Endometrial microvascular endothelial cells (primary cell): Measurements from ENCODE around the gene CYP3A7. TPM values are rescaled to one million over a fixed set of nuclear protein-coding genes. Genes with fewer than 3 reads are reported as not detected.
"Not testable (repeated sequence)": the region's sequence is repeated elsewhere in the genome, so short reads cannot be mapped to it uniquely, and the experiment has no call there.

Source experiments
- in situ Hi-C: cut with HindIII; loops from 2 replicates; pipeline ENCODE4 v1.10.0; 2017; ENCODE audit warnings: low sequenced_read_pairs, low pct_unique_long_range_greater_than_20kb; ENCODE audit errors: inconsistent ontology term
- total RNA-seq: library from RNA; depleted of rRNA; stranded (reverse); fragments of >200 nt; gene quantifications from one replicate; pipeline ENCODE4 v1.2.3, GENCODE V29; 2015; ENCODE audit errors: inconsistent ontology term

Gene CYP3A7
- total RNA-seq, 1 donor from 2014 or later, result not detected

DNA sequence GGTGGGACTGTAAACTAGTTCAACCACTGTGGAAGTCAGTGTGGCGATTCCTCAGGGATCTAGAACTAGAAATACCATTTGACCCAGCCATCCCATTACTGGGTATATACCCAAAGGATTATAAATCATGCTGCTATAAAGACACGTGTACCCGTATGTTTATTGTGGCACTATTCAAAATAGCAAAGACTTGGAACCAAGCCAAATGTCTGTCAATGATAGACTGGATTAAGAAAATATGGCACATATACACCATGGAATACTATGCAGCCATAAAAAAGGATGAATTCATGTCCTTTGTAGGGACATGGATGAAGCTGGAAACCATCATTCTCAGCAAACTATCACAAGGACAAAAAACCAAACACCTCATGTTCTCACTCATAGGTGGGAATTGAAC lies 11.9 kb upstream of the CYP3A7 start:
- in situ Hi-C loops, result not testable (repeated sequence)

GRCh38 chr7:99745395-99745794 lies 10.4 kb upstream of the CYP3A7 start:
- in situ Hi-C loops, result not testable (repeated sequence)

GRCh38 chr7:99742737-99743394 lies 7.9 kb upstream of the CYP3A7 start:
- in situ Hi-C loops, result no loop called here

DNA sequence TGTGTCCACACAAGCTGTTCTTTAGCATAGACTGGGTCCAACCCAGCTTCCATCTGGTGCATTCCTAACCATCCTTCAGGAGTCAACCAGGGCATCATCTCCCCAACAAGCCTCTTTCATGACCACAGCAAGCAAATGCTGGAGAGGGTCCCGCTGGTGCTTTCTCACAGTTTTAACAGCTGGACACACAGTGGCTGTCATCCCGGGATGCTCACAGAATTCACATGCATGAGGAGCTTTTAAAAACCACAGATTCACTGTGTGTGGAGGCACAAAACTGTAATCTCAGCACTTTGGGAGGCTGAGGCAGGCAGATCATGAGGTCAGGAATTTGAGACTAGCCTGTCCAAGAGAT lies 6.4 kb upstream of the CYP3A7 start:
- in situ Hi-C loops, result no loop called here

DNA sequence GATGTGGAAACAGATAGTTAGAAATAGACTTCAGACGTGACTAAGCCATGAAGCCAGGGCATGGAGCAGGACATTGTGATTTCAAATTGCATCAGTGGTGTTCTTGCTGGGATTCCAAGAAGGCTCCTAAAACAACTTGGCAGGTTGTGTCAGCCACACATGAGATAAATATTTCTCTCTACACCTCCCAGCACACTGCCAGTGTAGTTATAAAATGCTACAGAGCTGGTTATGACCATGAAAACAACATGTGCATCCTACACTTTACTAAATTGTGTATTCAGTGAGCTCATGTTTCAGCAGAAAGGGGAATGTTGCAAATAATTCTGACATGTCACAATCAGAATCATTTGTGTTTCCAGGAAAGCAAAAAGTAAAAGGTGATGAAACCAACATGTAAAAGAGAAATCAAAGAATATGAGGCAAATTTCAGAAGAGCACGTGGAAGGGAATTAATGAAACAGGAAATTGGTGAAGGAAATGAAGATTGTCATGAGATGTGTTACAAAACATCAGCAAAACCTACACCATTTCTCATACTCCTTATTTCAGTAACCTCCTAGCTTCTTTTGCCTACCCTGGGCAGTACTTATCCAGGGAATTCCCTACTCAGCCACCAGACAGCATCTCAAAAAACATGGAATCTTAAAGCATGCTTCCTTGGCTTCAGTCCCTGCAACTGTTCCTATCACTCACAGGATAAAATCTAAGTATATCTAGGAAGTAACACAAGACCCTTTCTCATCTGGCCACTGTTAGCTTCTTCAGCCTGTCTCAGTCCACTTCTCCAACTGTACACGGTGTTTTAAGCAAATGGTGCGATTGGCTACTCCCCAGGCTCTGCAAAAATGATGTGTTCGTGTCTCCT lies 5.8 kb upstream of the CYP3A7 start:
- in situ Hi-C loops, result no loop called here

DNA sequence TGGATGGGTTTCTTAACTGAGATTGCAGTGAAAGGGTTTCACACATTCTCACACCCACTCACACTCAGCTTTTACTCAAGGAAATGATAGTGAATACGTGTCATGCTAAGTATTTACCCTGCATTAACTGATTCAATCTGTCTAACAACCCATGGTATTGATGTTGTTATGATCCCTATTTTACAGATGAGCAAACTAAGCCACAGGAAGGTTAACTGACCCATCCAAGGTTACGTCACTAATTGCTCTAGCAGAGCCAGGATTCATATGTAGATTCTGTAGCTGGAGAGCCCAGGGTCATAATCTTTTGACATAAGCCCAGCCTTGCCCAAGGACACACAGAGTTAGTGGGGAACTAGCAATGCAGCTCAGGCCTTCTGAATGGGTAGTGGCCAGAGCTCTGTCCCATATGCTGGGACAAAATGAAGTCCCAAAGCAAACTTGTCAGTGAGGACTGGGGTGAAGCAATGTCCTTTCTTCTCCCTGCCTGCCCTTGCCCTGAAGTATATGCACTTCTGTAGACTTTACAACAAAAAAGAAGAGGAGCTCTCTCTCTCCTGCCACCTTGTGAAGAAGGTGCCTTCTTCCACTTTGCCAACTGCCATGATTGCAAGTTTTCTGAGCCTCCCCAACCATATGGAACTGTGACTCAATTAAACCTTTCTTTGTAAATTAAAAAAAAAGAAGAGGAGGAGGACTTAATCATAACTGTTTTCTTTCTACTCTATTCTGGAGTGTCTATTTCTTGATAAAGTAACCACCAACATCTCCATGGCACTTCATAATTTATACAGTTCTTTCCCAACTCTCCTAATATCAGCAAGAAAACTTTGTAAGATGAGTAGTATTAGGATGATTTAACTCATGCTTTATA lies 4.9 kb upstream of the CYP3A7 start:
- in situ Hi-C loops, result no loop called here

- in situ Hi-C loops, result no loop called here
Observed at GRCh38 chr7:99737726-99738125, 2.7 kb upstream of the CYP3A7 start.

GRCh38 chr7:99736667-99737066 lies 1.7 kb upstream of the CYP3A7 start:
- in situ Hi-C loops, result not testable (repeated sequence)

DNA sequence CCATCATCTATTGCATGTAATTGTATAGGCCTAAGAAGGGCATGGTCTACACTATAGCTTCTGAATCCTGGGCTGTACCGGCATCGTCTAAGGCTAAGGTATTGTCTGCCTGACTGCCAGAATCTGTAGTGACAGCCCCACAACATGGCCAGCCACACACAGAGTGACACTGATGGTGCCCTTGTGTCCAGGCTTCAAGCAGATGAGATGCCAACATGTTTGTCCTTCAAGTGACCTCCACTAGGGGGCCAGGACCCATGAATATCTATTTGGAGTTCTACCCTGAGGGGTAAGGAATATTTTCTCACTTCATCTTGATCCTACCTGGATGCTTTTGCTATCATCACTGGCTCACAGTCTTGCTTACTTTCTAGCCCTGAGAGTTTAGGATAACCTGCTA lies 1.5 kb downstream of the CYP3A7 start:
- in situ Hi-C loops, result no loop called here

DNA sequence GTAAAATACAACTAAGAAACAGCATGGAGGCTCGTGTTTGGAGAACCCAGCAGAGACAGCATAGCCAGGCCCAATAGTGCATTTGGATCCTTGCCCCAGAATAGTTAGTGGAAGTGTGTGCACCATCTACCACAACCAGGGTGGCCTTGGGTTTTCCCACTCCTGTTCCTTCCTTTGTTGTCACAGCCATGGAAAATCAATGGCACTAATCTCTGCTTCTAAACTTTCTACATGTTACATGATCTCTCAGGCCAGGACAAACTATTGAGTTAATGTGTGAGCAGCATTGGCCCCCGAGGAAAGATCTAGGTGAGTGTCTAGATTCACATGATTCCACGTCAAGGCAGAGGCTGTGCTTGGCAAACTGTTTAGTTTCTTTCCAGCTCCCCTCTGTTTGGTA lies 2.0 kb downstream of the CYP3A7 start:
- in situ Hi-C loops, result no loop called here

- in situ Hi-C loops, result no loop called here
Observed at GRCh38 chr7:99731638-99732374, 3.2 kb downstream of the CYP3A7 start.

DNA sequence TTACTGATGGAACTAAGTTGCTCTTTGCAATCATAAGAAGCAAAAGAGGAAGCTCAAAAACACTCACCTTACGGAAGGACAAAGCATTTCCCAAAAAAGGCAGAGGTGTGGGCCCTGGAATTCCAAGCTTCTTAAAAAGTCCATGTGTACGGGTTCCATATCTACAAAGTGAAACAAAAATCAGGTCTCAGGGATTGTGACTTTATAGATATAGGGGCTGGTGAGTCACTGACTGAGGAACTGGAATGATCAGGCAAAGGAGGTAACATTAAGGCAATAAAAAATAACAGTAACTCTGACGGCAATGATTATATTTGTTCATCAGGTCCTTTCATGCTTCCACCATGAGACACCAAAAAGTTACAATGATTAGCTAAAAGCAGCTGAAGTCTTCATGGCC lies 4.0 kb downstream of the CYP3A7 start:
- in situ Hi-C loops, result no loop called here

- in situ Hi-C loops, result no loop called here
Observed at GRCh38 chr7:99730238-99730810, 4.7 kb downstream of the CYP3A7 start.

DNA sequence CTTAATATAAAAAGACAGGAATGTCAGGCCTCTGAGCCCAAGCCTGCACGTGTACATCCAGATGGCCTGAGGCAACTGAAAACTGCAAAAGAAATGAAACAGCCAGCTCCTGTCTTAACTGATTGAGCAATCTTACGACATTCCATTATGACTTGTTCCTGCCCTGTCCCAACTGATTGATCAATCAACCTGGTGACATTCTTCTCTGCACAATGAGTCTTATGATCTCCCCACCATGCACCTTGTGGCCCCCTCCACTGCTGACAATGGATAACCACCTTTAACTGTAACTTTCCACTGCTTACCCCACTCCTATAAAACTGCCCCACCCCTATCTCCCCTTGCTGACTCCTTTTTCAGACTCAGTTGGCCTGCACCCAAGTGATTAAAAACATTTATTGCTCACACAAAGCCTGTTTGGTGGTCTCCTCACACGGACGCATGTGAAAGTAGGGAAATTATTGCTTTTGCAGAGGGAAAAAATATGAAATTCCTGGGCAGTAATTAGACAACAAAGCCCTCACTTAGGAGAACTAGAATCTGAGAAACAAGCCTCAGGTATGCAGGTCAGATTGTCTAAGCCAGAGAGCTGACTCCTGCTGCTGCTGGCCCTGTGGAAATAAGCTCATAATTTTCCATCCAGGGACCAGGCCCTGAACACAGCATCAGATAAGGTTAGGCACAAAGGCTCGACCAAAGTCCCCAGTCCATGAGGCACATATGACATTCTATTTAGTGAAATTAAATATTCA lies 5.3 kb downstream of the CYP3A7 start:
- in situ Hi-C loops, result no loop called here

DNA sequence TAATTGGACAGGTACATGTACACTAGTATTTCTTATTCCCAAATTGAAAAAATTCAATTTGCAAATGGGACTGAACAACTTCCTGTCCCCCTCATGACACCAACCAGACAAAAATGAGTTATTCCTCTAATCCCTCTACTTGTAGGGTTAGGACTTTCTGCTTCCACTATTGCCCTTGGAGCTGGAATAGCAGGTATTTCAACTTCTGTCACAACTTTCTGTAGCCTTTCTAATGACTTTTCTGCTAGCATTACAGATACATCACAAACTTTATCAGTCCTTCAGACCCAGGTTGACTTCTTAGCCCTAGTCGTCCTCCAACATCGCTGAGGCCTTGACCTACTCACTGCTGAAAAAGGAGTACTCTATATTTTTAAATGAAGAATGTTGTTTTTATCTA lies 6.4 kb downstream of the CYP3A7 start:
- in situ Hi-C loops, result no loop called here

DNA sequence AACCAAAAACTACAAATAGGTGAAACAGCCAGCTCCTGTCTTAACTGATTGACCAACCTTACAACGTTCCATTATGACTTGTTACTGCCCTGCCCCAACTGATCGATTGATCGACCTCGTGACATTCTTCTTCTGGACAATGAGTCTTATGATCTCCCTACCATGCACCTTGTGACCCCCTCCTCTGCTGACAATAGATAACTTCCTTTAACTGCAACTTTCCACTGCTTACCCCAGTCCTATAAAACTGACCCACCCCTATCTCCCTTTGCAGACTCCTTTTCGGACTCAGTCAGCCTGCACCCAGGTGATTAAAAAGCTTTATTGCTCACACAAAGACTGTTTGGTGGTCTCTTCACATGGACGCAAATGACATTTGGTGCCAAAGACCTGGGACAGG lies 11.8 kb downstream of the CYP3A7 start:
- in situ Hi-C loops, result not testable (repeated sequence)

DNA sequence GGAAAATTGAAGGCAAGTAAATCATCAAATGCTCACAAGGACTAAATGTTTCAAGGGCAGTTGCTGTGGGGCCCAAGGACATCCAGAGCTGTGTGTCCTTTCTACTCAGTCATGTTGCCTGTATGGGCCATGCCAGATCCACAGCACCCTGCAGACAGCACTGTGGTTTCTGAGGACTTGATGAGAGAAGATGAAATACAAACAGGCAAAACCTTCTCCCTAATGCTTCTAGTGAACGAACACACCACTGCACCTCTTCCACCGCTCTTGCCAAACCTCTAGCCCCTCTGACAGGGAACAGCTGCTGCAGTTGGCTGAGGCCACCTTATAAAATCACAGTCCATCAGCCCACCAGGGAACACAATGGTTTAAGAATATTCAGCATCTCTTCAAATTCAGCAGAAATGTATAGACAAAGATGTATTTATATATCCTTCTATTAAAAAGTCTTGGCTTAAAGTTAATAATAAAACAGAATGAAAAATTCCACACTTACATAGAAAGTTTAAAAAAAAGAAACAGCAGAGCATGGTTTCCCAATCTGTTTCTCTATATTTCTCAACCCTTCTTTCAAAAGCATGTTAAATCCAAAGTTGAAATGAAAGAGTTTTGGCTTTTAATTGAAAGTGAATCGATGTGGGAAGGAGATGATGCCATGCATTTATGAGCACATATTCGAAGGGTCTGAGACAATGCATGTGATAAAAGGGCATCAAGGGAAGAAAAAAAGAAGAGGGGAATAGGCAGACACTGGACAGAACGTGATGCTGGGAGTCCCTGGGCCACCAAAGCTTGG lies 14.0 kb downstream of the CYP3A7 start:
- in situ Hi-C loops, result no loop called here
